GM19397 (cell line): Measurements from ENCODE around the gene INCA1.
"Not testable (repeated sequence)": the region's sequence is repeated elsewhere in the genome, so short reads cannot be mapped to it uniquely, and the experiment has no call there.

ENCODE experiments used
- ATAC-seq: cut with Tn5 transposase; IDR thresholded peaks from one replicate; pipeline ENCODE4 v1.9.1; 2021; ENCODE audit warnings: mild to moderate bottlenecking, moderate library complexity; ENCODE audit not compliant: unreplicated experiment

Gene INCA1

GRCh38 chr17:4997302-4998026 lies at the start of gene INCA1, which contains the start of gene KIF1C:
INCA1 (minus strand) TSS chr17:4997522; CDS start chr17:4994437, 3,085 bp downstream.
KIF1C (plus strand) TSS chr17:4997950; CDS start chr17:5000247, 2,297 bp downstream.
- peak; percentile 84 for ATAC-seq

GRCh38 chr17:5045496-5045895 lies 48.2 kb upstream of the INCA1 start:
- no peak for ATAC-seq

GRCh38 chr17:5044630-5045029 lies 47.3 kb upstream of the INCA1 start:
- no peak for ATAC-seq

- no peak for ATAC-seq
Observed at GRCh38 chr17:5043524-5043923, 46.2 kb upstream of the INCA1 start.

GRCh38 chr17:5042157-5043022 lies 45.1 kb upstream of the INCA1 start:
- no peak for ATAC-seq

- no peak for ATAC-seq
Observed at GRCh38 chr17:5035315-5035714, 38.0 kb upstream of the INCA1 start, which contains the start of gene SLC52A1. SLC52A1 (minus strand) TSS chr17:5035426; CDS start chr17:5034606, 820 bp downstream.

GRCh38 chr17:5034651-5035050 lies 37.3 kb upstream of the INCA1 start:
- no peak for ATAC-seq

- no peak for ATAC-seq
Observed at GRCh38 chr17:5034063-5034462, 36.7 kb upstream of the INCA1 start.

GRCh38 chr17:5033352-5034015 lies 36.2 kb upstream of the INCA1 start:
- ATAC-seq, result no peak

GRCh38 chr17:5032865-5033264 lies 35.5 kb upstream of the INCA1 start:
- ATAC-seq, result no peak

- peak; percentile 60 for ATAC-seq
Observed at GRCh38 chr17:5031365-5032082, 34.2 kb upstream of the INCA1 start.

- not testable (repeated sequence) for ATAC-seq
Observed at GRCh38 chr17:5030168-5030567, 32.8 kb upstream of the INCA1 start.

- ATAC-seq, result no peak
Observed at GRCh38 chr17:5027916-5028315, 30.6 kb upstream of the INCA1 start.

GRCh38 chr17:5027299-5027698 lies 30.0 kb upstream of the INCA1 start:
- no peak for ATAC-seq

GRCh38 chr17:5024604-5025003 lies 27.3 kb upstream of the INCA1 start:
- no peak for ATAC-seq

- ATAC-seq, result no peak
Observed at GRCh38 chr17:5023588-5024147, 26.3 kb upstream of the INCA1 start.

GRCh38 chr17:5022171-5022711 lies 24.9 kb upstream of the INCA1 start:
- ATAC-seq, result no peak

GRCh38 chr17:5020502-5021023 lies 23.2 kb upstream of the INCA1 start:
- no peak for ATAC-seq

- ATAC-seq, result no peak
Observed at GRCh38 chr17:5019475-5019956, 22.2 kb upstream of the INCA1 start.

GRCh38 chr17:5014357-5014756 lies 17.0 kb upstream of the INCA1 start:
- no peak for ATAC-seq
